HG03378 (cell line): ENCODE data around the gene PSKH1.
"Not testable (repeated sequence)": the region's sequence is repeated elsewhere in the genome, so short reads cannot be mapped to it uniquely, and the experiment has no call there.

Experiments used
- ATAC-seq: cut with Tn5 transposase; IDR thresholded peaks from one replicate; pipeline ENCODE4 v1.9.1; 2021; ENCODE audit warnings: mild to moderate bottlenecking, moderate library complexity; ENCODE audit not compliant: unreplicated experiment

PSKH1 gene

DNA sequence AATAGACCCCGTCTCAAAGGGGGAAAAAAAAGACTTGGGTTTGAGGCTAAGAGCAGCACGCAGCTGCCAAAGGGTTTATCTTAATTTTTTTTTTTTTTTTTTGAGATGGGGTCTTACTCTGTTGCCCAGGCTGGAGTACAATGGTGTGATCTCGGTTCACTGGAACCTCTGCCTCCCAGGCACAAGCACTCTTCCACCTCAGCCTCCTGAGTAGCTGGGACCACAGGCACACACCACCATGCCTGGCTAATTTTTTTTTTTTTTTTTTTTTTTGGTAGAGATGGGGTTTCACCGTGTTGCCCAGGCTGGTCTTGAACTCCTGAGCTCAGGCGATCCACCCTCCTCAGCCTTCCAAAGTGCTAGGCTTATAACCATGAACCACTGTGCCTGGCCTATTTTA is 44.7 kb downstream of the PSKH1 start:
- ATAC-seq: not testable (repeated sequence)

DNA sequence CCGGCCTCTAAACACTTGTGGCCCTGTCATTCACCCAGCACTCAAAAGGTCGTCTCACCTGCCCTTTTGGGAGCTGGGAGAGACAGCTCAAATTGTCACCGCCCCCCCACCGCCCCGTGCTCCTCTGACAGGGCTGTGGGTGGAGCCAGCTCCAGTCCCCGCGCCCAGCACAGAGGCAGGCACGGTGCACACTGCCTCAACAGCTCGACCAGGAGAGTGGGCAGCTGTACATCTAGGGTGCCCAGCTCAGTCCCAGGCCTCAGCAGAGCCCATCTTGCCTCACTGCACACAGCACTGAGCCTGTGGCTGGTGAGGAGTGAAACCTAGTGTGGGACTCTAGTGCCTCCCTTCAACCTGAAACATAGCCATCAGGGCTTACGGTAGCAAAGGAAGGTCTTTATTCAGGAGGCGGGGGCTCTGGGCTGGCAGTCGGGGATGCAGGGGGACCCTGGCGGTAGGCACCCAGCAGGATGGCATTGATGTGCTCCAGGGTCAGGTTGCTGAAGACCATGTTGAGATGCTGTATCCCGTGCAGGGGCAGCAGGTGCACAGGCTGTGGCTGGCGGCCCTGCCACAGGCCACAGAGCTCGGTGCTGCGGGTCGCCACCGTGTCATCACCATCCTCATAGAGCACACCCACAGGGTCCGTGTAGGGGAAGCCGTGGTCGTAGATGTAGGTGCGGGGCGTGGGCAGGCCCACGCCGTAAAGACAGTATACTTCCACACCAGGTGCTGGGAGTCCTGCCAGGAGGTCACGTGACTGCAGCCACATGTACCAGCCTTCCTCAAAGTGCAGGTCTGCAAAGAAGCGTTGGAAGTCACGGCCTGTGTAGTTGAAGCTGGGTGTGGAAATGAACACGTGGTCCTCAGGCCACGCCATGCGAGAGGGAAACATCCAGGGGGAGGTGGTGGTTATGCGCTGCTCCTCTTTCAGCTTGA is 46.7 kb downstream of the PSKH1 start:
- no peak for ATAC-seq

- no peak for ATAC-seq
Measured at GRCh38 chr16:67940446-67941089, 47.5 kb downstream of the PSKH1 start.

GRCh38 chr16:67941469-67942199 is 48.6 kb downstream of the PSKH1 start:
- ATAC-seq: no peak

DNA sequence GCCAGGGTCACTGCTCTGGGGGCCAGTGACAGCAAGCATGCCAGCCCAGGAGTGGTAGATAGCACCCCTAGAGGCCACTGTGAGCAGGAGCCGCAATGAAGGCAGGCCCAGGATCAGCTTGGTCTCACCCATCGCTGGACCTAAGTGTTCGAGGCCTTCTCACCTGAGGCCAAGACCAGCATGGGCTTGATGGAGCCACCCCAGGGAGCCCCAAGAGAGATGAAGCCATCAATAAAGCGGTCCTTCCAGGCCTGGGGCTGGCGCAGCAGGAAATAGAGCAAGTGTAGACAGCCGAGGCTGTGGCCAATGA is 49.1 kb downstream of the PSKH1 start:
- no peak for ATAC-seq

GRCh38 chr16:67942510-67943255 is 49.6 kb downstream of the PSKH1 start:
- ATAC-seq: no peak

DNA sequence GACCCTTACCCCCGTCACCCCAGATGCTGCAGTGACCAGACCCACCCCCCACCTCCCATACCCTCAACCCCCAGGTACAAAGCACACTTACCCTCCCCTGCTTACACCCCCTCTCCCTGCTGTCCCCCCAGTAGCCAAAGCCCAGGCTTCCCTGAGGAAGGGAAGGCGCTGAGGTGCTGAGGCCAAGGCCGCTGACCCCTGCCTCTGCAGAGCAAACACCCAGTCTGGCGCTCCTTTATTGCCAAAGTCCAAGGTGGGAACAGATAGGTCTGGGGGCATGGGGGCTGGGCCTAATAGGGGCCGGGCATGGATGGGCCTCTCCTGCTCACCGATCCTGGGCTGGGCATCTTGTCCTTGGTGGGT is 50.2 kb downstream of the PSKH1 start:
- no peak for ATAC-seq

- ATAC-seq: no peak
Measured at GRCh38 chr16:67943619-67944504, 50.8 kb downstream of the PSKH1 start, which contains the start of gene LCAT. Gene LCAT (minus strand): TSS chr16:67944120. CDS start chr16:67944101, 19 bp downstream.

GRCh38 chr16:67944690-67945391 is 51.8 kb downstream of the PSKH1 start:
- no peak for ATAC-seq

GRCh38 chr16:67945392-67945933 is 52.4 kb downstream of the PSKH1 start:
- ATAC-seq: no peak

GRCh38 chr16:67946128-67946569 is 53.1 kb downstream of the PSKH1 start:
- ATAC-seq: no peak

- no peak for ATAC-seq
Measured at GRCh38 chr16:67946966-67947558, 54.0 kb downstream of the PSKH1 start.

DNA sequence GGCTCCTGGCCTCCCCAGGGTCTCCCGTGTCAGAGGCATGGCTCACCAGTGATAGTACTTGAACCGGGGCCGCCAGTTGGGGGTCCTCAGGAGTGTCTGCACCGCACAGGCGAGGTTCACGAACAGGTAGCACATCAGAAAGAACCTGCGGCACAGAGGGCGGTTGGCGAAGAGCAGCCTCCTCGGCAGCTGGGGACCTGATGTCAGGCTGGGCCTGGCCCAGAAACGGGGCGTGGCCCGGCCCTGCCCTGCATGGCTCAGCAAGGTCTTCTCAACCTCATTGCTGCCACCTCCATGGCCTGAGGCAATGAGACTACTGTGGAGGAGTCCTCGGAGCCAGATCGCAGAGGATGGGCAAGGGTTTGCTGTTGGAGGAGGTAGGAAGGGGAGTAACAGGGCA is 55.0 kb downstream of the PSKH1 start:
- ATAC-seq: no peak

DNA sequence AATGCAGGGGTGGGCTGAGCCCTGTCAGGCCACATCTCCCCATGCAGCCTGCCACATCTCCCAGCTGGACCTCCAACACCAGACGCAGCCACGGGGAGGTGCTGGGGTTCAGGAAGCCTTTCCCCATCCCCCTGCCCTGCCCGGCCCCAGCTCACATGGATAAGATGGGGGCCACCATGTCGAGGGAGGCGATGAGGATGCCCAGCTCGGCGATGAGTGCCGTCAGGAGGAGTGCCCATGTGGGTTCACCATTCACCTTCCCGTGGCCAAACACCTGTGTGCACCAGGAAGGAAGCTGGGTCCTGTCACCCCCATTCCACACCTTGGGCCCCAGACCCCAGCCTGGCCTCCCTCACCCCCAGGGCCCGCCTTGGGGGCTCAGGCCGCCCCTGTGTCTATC is 56.6 kb downstream of the PSKH1 start:
- no peak for ATAC-seq

GRCh38 chr16:67950335-67950843 is 57.3 kb downstream of the PSKH1 start:
- no peak for ATAC-seq

GRCh38 chr16:67951485-67951884 is 58.4 kb downstream of the PSKH1 start:
- ATAC-seq: no peak

- no peak for ATAC-seq
Measured at GRCh38 chr16:67953641-67954375, 60.8 kb downstream of the PSKH1 start.
